Measurements from ENCODE around the gene SUCLG1.

SUCLG1 gene

GRCh38 chr2:84483320-84483719, 24.2 kb upstream of the SUCLG1 start:
- no peak overlapping the region for H3K4me3 ChIP-seq (ENCODE audit: control insufficient read depth, low read depth, low read length)
- no peak for DNase-seq (ENCODE audit: low read depth)
- no peak for TF ChIP-seq CTCF (IDR thresholded peaks at IDR 0.05; ENCODE audit: control insufficient read depth, insufficient read depth, low read depth, low read length, missing control alignments)

- TF ChIP-seq CTCF (IDR thresholded peaks at IDR 0.05; ENCODE audit: control insufficient read depth, insufficient read depth, low read depth, low read length, missing control alignments) = no peak
- DNase-seq (ENCODE audit: low read depth) = no peak
- no peak overlapping the region for H3K4me3 ChIP-seq (ENCODE audit: control insufficient read depth, low read depth, low read length)
Measured at GRCh38 chr2:84482603-84483002, 23.5 kb upstream of the SUCLG1 start.

GRCh38 chr2:84481702-84482101, 22.6 kb upstream of the SUCLG1 start:
- H3K4me3 ChIP-seq (ENCODE audit: control insufficient read depth, low read depth, low read length) = no peak overlapping the region
- peak; percentile 25 for DNase-seq (ENCODE audit: low read depth)
- TF ChIP-seq CTCF (IDR thresholded peaks at IDR 0.05; ENCODE audit: control insufficient read depth, insufficient read depth, low read depth, low read length, missing control alignments) = no peak

GRCh38 chr2:84478867-84479266, 19.8 kb upstream of the SUCLG1 start:
- no peak overlapping the region for H3K4me3 ChIP-seq (ENCODE audit: control insufficient read depth, low read depth, low read length)
- TF ChIP-seq CTCF (IDR thresholded peaks at IDR 0.05; ENCODE audit: control insufficient read depth, insufficient read depth, low read depth, low read length, missing control alignments) = no peak
- no peak for DNase-seq (ENCODE audit: low read depth)

GRCh38 chr2:84477886-84478285, 18.8 kb upstream of the SUCLG1 start:
- DNase-seq (ENCODE audit: low read depth) = no peak
- H3K4me3 ChIP-seq (ENCODE audit: control insufficient read depth, low read depth, low read length) = no peak overlapping the region
- no peak for TF ChIP-seq CTCF (IDR thresholded peaks at IDR 0.05; ENCODE audit: control insufficient read depth, insufficient read depth, low read depth, low read length, missing control alignments)

- TF ChIP-seq CTCF (IDR thresholded peaks at IDR 0.05; ENCODE audit: control insufficient read depth, insufficient read depth, low read depth, low read length, missing control alignments) = no peak
- H3K4me3 ChIP-seq (ENCODE audit: control insufficient read depth, low read depth, low read length) = no peak overlapping the region
- DNase-seq (ENCODE audit: low read depth) = no peak
Measured at GRCh38 chr2:84474176-84474575, 15.1 kb upstream of the SUCLG1 start.

Data from AG09309 (cell line).